GM20000 (cell line): ENCODE data around the gene CEP128.
"Not testable (repeated sequence)": the region's sequence is repeated elsewhere in the genome, so short reads cannot be mapped to it uniquely, and the experiment has no call there.

Experiments
- DNase-seq: peaks from one replicate; pipeline ENCODE4 v3.0.0; 2012; ENCODE audit warnings: low spot score
- CTCF ChIP-seq: IDR thresholded peaks from 2 replicates; pipeline ENCODE4 v1.5.1; 2012; ENCODE audit warnings: mild to moderate bottlenecking, control low read depth; ENCODE audit errors: extremely low read depth, missing control alignments

The CEP128 gene

GRCh38 chr14:80924365-80925103 is 17.0 kb downstream of the CEP128 start:
- no peak for TF ChIP-seq CTCF
- no peak for DNase-seq

GRCh38 chr14:80923368-80923767 is 18.2 kb downstream of the CEP128 start:
- no peak for DNase-seq

GRCh38 chr14:80919622-80920021 is 21.9 kb downstream of the CEP128 start:
- TF ChIP-seq CTCF: no peak
- no peak for DNase-seq

More at GRCh38 chr14:80923368-80923767, 18.2 kb downstream of the CEP128 start:
- no peak for TF ChIP-seq CTCF

GRCh38 chr14:80912013-80912412 is 29.5 kb downstream of the CEP128 start:
- DNase-seq: not testable (repeated sequence)

- no peak for TF ChIP-seq CTCF
- no peak for DNase-seq
These were observed 34.6 kb downstream of the CEP128 start for GRCh38 chr14:80906946-80907345.

GRCh38 chr14:80906336-80906735 is 35.2 kb downstream of the CEP128 start:
- TF ChIP-seq CTCF: no peak

GRCh38 chr14:80902608-80903007 is 38.9 kb downstream of the CEP128 start:
- no peak for DNase-seq
- TF ChIP-seq CTCF: no peak

More at GRCh38 chr14:80906336-80906735, 35.2 kb downstream of the CEP128 start:
- DNase-seq: no peak

- TF ChIP-seq CTCF: no peak
- DNase-seq: no peak
These were observed 39.7 kb downstream of the CEP128 start for GRCh38 chr14:80901822-80902221.
